Measurements from ENCODE around the gene POU2F3. TPM values are rescaled to one million over a fixed set of nuclear protein-coding genes. Genes with fewer than 3 reads are reported as not detected.

The POU2F3 gene
- total and polyA plus RNA-seq, 2 of the 4 experiments (the other 2 are of a cell fraction): under 0.01 to 0.09 TPM

GRCh38 chr11:120308081-120308480, 68.1 kb downstream of the POU2F3 start:
- H4K20me1 ChIP-seq (ENCODE audit: insufficient read depth, low read length): no peaks in the 10 kb centered on the region
- peaks cover 6% of the 10 kb centered on the region; the same call in 1 of the 2 replicates for H3K4me1 ChIP-seq (ENCODE audit: control insufficient read depth, insufficient read depth, low read length)
- H4K5ac ChIP-seq (ENCODE audit: low read depth, low read length): no peak overlapping the region
- no peaks in the 10 kb centered on the region for H3K36me3 ChIP-seq (ENCODE audit: control insufficient read depth, insufficient read depth, low read length)
- H3K18ac ChIP-seq (ENCODE audit: low read depth, low read length): no peak overlapping the region
- no peak overlapping the region for H2BK5ac ChIP-seq (ENCODE audit: low read depth, low read length, poor library complexity, severe bottlenecking)
- no peak overlapping the region for H3K27ac ChIP-seq (ENCODE audit: insufficient read depth, low read length)
- DNase-seq (no peak), ATAC-seq (ENCODE audit: low read depth) (no peak)
- H2AK9ac ChIP-seq (replicated peaks; ENCODE audit: low read depth, low read length, poor library complexity): no peak overlapping the region
- ChIA-PET POLR2A (ENCODE audit: unreplicated experiment) (no interaction called here), CTCF (no interaction called here)
- no TSS peak for BruUV-seq (replicated peaks)
- no peak overlapping the region for H3K4me2 ChIP-seq (ENCODE audit: low read depth, low read length)
- no peak overlapping the region for H2AK5ac ChIP-seq (ENCODE audit: low read depth, low read length)
- H4K8ac ChIP-seq (ENCODE audit: low read depth in 2 of 2, low read length in 2 of 2): no peak overlapping the region
- H3K4me3 ChIP-seq (ENCODE audit: insufficient read depth, low read depth, low read length): no peak overlapping the region
- H3K4ac ChIP-seq (ENCODE audit: low read depth, low read length): no peak overlapping the region
- WGBS, 2 experiments (ENCODE audit: extremely low coverage in 2 of 2, insufficient read length in 1 of 2): no CpG with 5 or more reads among the region's 7 CpGs
- H3K27me3 ChIP-seq (ENCODE audit: control insufficient read depth, insufficient read depth, low read length): peaks cover 15% of the 10 kb centered on the region
- no peak overlapping the region for H3K23ac ChIP-seq (ENCODE audit: low read depth, low read length)
- H3K14ac ChIP-seq (replicated peaks; ENCODE audit: low read depth, low read length): no peak overlapping the region
- H2BK120ac ChIP-seq (ENCODE audit: low read depth, low read length): no peak overlapping the region
- H3K79me1 ChIP-seq (ENCODE audit: low read depth in 1 of 2, low read length in 2 of 2): no peaks in the 10 kb centered on the region
- peaks cover 22% of the 10 kb centered on the region; the same call in 1 of the 2 replicates for H3K9me1 ChIP-seq (ENCODE audit: insufficient read depth, low read length)
- H2BK15ac ChIP-seq (ENCODE audit: low read depth, low read length): no peak overlapping the region
- no peak overlapping the region for H2BK20ac ChIP-seq (ENCODE audit: low read depth, low read length)
- no peak overlapping the region for H3K9ac ChIP-seq (ENCODE audit: low read depth, low read length)
- H3K56ac ChIP-seq (ENCODE audit: extremely low read depth, insufficient read depth, low read length): no peak overlapping the region
- intact Hi-C loops (cut with micrococcal nuclease) (no loop called here), in situ Hi-C loops (cut with MboI; ENCODE audit: low sequenced_read_pairs) (loop anchor here (25.0 kb wide), 1 partner anchor 379 kb away; no protein-coding TSS in a partner anchor), dilution Hi-C loops (cut with HindIII; ENCODE audit: low sequenced_read_pairs, unreplicated experiment) (no loop called here)
- no peak overlapping the region for H2AFZ ChIP-seq (replicated peaks; ENCODE audit: low read length, poor library complexity)
- no peak overlapping the region for H4K91ac ChIP-seq (ENCODE audit: insufficient read depth, low read depth, low read length)
- TF ChIP-seq SMC3 (IDR thresholded peaks at IDR 0.05; ENCODE audit: low read depth, low read length) (no peak), BHLHE40 (IDR thresholded peaks at IDR 0.05; ENCODE audit: low read depth, low read length) (no peak), RCOR1 (IDR thresholded peaks at IDR 0.05; ENCODE audit: insufficient replicate concordance, low read length) (no peak), MXI1 (IDR thresholded peaks at IDR 0.05; ENCODE audit: borderline replicate concordance, low read depth, low read length) (no peak), ELK1 (IDR thresholded peaks at IDR 0.05; ENCODE audit: borderline replicate concordance, low read depth, low read length) (no peak), CTCF (conservative IDR thresholded peaks at IDR 0.05; ENCODE audit: low read depth, low read length) (no peak), NFE2L2 (IDR thresholded peaks at IDR 0.05; ENCODE audit: low read depth, low read length) (no peak), MAFK (IDR thresholded peaks at IDR 0.05; ENCODE audit: low read depth, low read length) (no peak), CEBPB (IDR thresholded peaks at IDR 0.05; ENCODE audit: low read depth, low read length) (no peak), CHD1 (IDR thresholded peaks at IDR 0.05; ENCODE audit: low read depth, low read length) (no peak), FOS (IDR thresholded peaks at IDR 0.05; ENCODE audit: low read depth, low read length) (no peak), POLR2A (IDR thresholded peaks at IDR 0.05; ENCODE audit: low read depth, low read length) (no peak), USF2 (IDR thresholded peaks at IDR 0.05; ENCODE audit: low read depth, low read length) (no peak), MAZ (IDR thresholded peaks at IDR 0.05; ENCODE audit: borderline replicate concordance, low read depth, low read length) (no peak), RAD21 (IDR thresholded peaks at IDR 0.05; ENCODE audit: low read length) (no peak), RFX5 (IDR thresholded peaks at IDR 0.05; ENCODE audit: low read depth, low read length) (no peak)
- no peaks in the 10 kb centered on the region for H3K9me3 ChIP-seq (ENCODE audit: control insufficient read depth, insufficient read depth, low read length)
